HG02970 (cell line): ENCODE results near the gene GPR84.

ENCODE experiments used
- ATAC-seq: cut with Tn5 transposase; IDR thresholded peaks from one replicate; pipeline ENCODE4 v1.9.1; 2021; ENCODE audit warnings: mild to moderate bottlenecking, moderate library complexity, moderate number of reproducible peaks; ENCODE audit not compliant: unreplicated experiment, low FRiP score

GPR84 gene

GRCh38 chr12:54375259-54375579 lies 10.9 kb upstream of the GPR84 start:
- ATAC-seq: no peak

GRCh38 chr12:54374562-54375258 lies 10.4 kb upstream of the GPR84 start:
- no peak for ATAC-seq

- ATAC-seq: no peak
These were observed 9.6 kb upstream of the GPR84 start for GRCh38 chr12:54373649-54374561.

GRCh38 chr12:54372113-54372806 lies 8.0 kb upstream of the GPR84 start:
- ATAC-seq: no peak

GRCh38 chr12:54371328-54372112 lies 7.2 kb upstream of the GPR84 start:
- ATAC-seq: no peak

- ATAC-seq: no peak
These were observed 6.0 kb upstream of the GPR84 start for GRCh38 chr12:54370171-54370730.

- no peak for ATAC-seq
These were observed 5.4 kb upstream of the GPR84 start for GRCh38 chr12:54369597-54370131.

- no peak for ATAC-seq
These were observed 4.7 kb upstream of the GPR84 start for GRCh38 chr12:54368709-54369596.

GRCh38 chr12:54368025-54368708 lies 3.9 kb upstream of the GPR84 start:
- no peak for ATAC-seq

GRCh38 chr12:54363618-54364017 lies 668 bp downstream of the GPR84 start:
- ATAC-seq: no peak

GRCh38 chr12:54363047-54363446 lies 1.2 kb downstream of the GPR84 start:
- no peak for ATAC-seq

- no peak for ATAC-seq
These were observed 3.4 kb downstream of the GPR84 start for GRCh38 chr12:54360717-54361456.

GRCh38 chr12:54359762-54360351 lies 4.4 kb downstream of the GPR84 start:
- no peak for ATAC-seq

- ATAC-seq: peak; percentile 96
These were observed 5.1 kb downstream of the GPR84 start for GRCh38 chr12:54358945-54359761.

GRCh38 chr12:54358191-54358944 lies 5.9 kb downstream of the GPR84 start:
- no peak for ATAC-seq
